Lower leg skin (tissue), 4 donors: ENCODE results near the gene HAAO. TPM values are rescaled to one million over a fixed set of nuclear protein-coding genes. Genes with fewer than 3 reads are reported as not detected.

Experiments
- DNase-seq, 2 donors: peaks; one replicate each; pipeline ENCODE4 v3.0.0-alpha.2; 2019; ENCODE audit warnings: low spot score in 2 of 2
- H3K4me3 ChIP-seq: fragments of 200-600 bp; sonication (generic); 2 replicates; pipeline ENCODE4 v1.5.1; 2017; ENCODE audit warnings: mild to moderate bottlenecking, low read depth; ENCODE audit not compliant: poor library complexity, severe bottlenecking
- POLR2A ChIP-seq, 2 donors: fragments of 450-650 bp; IDR thresholded peaks; one replicate each; pipeline ENCODE4 v1.6.1; 2016 to 2017; ENCODE audit warnings: antibody characterized with exemption in 2 of 2, mild to moderate bottlenecking in 1 of 2, moderate library complexity in 1 of 2
- WGBS, 2 donors: methylation state at CpG; one replicate each; pipeline ENCODE4 v1.1.5; 2018; 5-methylcytosine and 5-hydroxymethylcytosine counted together
- intact Hi-C: fragments of 100-400 bp; cut with DNase I; formaldehyde crosslinking; loops from one replicate; pipeline ENCODE4 v1.15.0; 2023; ENCODE audit warnings: low total_unique reads
- total RNA-seq, 4 donors: library from RNA; depleted of rRNA; stranded (reverse); fragments of >200 nt; gene quantifications; one replicate each; pipeline ENCODE4 v1.1.0, GENCODE V29; 2016
- TF ChIP-seq, protein P1 (sequence below), 3 donors: fragments of 450-650 bp; IDR thresholded peaks; one replicate each; pipeline ENCODE4 v1.5.1; 2016; ENCODE audit warnings: antibody characterized with exemption in 3 of 3, mild to moderate bottlenecking in 3 of 3, moderate library complexity in 2 of 3

The HAAO gene
- total RNA-seq, 4 donors from 2014 or later, result 1.7 to 4.3 (median 3.3) TPM

GRCh38 chr2:42754021-42754775, 38.2 kb downstream of the HAAO start:
- no peak for TF ChIP-seq POLR2A (IDR thresholded peaks at IDR 0.05)
- TF ChIP-seq, protein P1, sequence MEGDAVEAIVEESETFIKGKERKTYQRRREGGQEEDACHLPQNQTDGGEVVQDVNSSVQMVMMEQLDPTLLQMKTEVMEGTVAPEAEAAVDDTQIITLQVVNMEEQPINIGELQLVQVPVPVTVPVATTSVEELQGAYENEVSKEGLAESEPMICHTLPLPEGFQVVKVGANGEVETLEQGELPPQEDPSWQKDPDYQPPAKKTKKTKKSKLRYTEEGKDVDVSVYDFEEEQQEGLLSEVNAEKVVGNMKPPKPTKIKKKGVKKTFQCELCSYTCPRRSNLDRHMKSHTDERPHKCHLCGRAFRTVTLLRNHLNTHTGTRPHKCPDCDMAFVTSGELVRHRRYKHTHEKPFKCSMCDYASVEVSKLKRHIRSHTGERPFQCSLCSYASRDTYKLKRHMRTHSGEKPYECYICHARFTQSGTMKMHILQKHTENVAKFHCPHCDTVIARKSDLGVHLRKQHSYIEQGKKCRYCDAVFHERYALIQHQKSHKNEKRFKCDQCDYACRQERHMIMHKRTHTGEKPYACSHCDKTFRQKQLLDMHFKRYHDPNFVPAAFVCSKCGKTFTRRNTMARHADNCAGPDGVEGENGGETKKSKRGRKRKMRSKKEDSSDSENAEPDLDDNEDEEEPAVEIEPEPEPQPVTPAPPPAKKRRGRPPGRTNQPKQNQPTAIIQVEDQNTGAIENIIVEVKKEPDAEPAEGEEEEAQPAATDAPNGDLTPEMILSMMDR (IDR thresholded peaks at IDR 0.05), result no peak
- intact Hi-C loops, result no loop called here
- no peak overlapping the region for H3K4me3 ChIP-seq
- no peak for DNase-seq
- 67 to 68% methylated on average over 11 of the region's 11 CpGs for WGBS, 2 donors

DNA sequence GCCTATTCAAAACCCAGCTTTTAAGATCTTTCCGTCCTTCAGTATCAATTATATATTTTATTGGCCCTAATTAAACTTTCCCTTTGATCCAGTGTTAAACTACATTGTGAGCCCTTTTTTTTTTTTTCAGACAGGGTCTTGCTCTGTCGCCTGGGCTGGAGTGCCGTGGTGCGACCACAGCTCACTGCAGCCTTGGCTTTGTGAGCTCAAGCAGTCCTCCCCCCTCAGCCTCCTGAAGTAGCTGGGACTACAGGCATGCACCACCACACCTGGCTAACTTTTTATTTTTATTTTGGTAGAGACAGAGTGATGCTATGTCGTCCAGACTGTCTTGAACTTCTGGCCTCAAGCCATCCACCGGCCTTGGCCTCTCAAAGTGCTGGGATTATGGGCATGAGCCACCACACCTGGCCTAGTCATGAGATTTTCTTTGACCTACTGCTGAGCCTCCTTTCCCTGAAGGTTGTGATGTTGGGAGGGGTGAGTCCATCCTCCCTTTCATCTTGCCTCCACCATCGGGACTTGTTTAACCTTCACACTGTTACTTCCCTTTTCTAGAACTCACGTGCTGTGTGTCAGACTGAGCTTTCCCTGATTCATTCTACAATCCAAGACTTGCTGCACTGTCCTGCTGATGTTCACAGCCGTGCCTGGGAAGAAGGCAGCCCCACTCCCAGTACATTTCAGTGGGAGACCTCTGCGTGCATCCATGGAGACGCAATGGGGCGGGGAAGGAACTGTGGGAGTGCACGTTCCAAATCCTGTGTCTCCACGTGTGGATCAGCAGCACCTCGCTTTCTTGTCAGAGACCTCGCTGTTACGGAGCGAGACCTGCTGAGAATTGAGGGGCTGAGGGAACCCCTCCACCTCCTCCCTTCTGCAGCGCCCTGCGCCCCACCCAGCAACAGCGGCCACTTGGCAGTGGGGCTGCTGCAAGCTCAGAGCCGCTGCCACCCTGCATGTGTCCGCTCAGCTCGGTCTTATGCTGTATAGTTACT, 39.3 kb downstream of the HAAO start:
- intact Hi-C loops, result no loop called here
- WGBS, 2 donors, result 82 to 87% methylated on average over 24 of the region's 24 CpGs
- no peak for DNase-seq
- H3K4me3 ChIP-seq, result no peak overlapping the region
- no peak for TF ChIP-seq POLR2A (IDR thresholded peaks at IDR 0.05)
- TF ChIP-seq, protein P1 (IDR thresholded peaks at IDR 0.05), result no peak

GRCh38 chr2:42752314-42752713, 40.1 kb downstream of the HAAO start:
- H3K4me3 ChIP-seq, result no peak overlapping the region
- intact Hi-C loops, result no loop called here
- TF ChIP-seq, protein P1 (IDR thresholded peaks at IDR 0.05), result no peak
- no peak for TF ChIP-seq POLR2A (IDR thresholded peaks at IDR 0.05)
- WGBS, 2 donors, result 58 to 63% methylated on average over 2 of the region's 2 CpGs
- DNase-seq, result no peak

GRCh38 chr2:42748840-42749239, 43.5 kb downstream of the HAAO start:
- H3K4me3 ChIP-seq, result no peak overlapping the region
- intact Hi-C loops, result no loop called here
- 95% methylated on average over 4 of the region's 4 CpGs for WGBS, 2 donors
- DNase-seq, result no peak
- TF ChIP-seq, protein P1 (IDR thresholded peaks at IDR 0.05), result no peak
- no peak for TF ChIP-seq POLR2A (IDR thresholded peaks at IDR 0.05)

GRCh38 chr2:42747422-42747821, 45.0 kb downstream of the HAAO start:
- no peak for TF ChIP-seq POLR2A (IDR thresholded peaks at IDR 0.05)
- TF ChIP-seq, protein P1 (IDR thresholded peaks at IDR 0.05), result no peak
- 97 to 99% methylated on average over 3 of the region's 3 CpGs for WGBS, 2 donors
- no peak overlapping the region for H3K4me3 ChIP-seq
- intact Hi-C loops, result no loop called here
- no peak for DNase-seq
